OCI-M1 (cell line): ENCODE measurements around the gene PAF1.

Experiments used
- DNase-seq: peaks from one replicate; lab custom pipeline; 2025; lab: John Stamatoyannopoulos, UW

Gene PAF1

DNA sequence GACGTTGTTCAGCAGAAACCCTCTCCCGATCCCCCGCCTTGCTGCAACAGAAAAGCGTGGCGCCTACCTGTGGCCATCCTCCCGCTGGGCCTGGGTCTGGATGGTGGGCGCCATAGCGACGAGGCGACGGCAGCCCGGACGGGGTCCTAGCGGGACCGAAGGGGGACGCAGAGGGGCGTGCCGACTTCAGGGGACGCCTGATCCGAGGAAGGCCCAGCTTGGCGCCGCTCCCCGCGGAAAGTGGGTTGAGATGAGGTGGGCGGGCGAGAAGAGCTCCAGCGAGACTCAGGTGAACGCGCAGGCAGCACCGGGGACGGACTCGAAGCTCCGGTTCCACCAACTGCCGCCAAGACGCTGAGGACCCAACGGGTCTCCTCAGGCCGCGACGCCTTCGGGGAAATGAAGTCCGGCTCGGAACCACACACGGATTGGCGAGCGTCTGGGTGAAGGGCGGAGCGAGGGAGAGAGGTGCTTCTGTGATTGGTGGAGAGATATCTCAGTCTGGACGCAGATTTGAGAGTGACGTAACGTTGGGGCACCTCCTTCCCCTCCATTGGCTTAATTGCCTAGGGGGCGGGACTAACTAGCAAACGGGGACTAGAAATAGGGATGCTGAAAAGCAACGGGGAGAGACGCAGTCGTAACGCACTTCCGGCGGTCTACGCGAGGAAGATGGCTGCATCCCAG is at the start of gene PAF1, which contains the start of gene MED29:
Gene PAF1, minus strand, starts transcription at position 356 of the 687 bp plus-strand sequence. Its CDS starts 242 bp downstream, at position 114.
Gene MED29, plus strand, starts transcription at position 628 of the 687 bp plus-strand sequence. Its CDS starts 45 bp downstream, at position 673.
- DNase-seq = peak; percentile 100

DNA sequence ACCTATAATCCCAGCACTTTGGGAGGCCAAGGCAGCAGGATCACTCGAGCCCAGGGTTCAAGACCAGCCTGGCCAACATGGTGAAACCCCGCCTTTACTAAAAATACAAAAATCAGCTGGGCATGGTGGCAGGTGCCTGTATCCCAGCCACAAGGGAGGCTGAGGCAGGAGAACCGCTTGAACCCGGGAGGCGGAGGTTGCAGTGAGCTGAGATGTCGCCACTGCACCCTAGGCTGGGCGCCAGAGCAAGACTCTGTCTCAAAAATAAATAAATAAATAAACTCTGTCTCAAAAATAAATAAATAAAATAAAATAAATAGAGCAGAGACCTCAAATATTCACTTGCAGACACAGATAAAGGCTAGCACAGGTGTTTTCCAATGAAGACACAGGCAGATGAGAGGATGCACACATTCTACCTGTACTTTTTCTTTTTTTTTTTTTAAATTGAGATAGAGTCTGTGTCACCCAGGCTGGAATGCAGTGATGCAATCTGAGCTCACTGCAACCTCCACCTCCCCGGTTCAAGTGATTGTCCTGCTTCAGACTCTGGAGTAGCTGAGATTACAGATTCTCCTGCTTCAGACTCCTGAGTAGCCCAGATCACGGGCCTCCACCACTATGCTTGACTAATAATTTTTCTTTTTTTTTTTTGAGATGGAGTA is 47.5 kb upstream of the PAF1 start:
- peak; percentile 12 for DNase-seq

DNA sequence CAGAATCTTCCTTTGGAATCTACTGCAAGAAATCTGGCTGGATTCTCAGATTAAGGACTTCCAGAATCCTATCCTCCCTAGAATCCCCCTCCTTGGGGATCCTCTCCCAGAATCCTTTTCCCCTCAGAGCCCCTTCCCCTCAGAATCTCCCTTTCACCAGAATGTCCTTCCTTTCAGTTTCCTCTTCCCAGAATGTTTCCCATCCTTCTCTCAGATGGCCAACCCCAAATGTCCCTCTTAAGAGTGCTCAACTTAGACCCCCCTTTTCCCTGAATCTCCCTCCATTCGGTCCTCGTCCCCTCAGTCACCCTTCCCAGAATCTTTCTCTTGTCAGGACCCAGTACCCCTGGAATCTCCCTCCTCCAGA is 45.4 kb upstream of the PAF1 start:
- no peak for DNase-seq

DNA sequence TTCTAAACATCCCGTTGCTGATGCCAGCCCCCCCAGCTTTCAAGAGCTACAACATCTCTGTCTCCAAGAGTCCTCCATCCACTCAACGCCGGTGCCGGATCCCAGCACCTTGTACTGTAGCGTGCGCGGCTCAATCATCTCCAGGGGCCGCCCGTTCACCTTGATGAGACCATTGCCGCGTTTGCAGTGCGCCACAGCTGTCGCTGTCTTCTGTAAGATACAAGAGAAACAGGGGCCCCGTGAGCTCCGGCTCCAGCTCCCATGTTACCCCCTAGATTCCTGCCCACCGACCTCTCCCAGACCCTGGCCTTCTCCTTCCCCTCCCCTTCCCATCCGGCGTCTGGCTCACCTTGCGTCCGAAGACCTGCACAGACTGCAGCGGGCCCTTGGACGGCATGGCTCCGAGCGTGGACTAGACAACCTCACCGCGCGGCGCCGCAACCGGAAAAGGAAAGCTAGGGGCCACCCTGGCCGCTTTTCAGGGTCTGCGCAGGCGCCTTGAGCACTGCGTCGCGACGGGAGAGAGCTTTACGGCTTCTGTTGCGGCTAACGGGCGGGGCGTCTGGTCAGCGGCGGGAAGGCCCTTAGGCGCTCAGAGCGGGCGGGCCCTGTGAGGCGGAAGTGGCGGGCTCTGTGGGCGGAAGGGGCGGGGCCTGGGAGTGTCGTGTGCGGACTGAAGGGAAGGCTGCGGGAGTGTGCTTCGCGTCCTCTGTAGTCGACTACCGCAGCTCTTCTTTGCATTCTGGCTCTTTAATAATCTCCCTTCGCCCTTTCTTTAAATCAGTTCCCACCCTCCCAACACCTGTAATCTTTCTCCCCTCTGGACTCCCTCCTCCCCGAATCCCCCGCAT is 44.8 kb upstream of the PAF1 start, which contains the start of gene RPS16:
Gene RPS16, minus strand, starts transcription at position 451 of the 851 bp plus-strand sequence. Its CDS starts 54 bp downstream, at position 397.
- peak; percentile 100 for DNase-seq

DNA sequence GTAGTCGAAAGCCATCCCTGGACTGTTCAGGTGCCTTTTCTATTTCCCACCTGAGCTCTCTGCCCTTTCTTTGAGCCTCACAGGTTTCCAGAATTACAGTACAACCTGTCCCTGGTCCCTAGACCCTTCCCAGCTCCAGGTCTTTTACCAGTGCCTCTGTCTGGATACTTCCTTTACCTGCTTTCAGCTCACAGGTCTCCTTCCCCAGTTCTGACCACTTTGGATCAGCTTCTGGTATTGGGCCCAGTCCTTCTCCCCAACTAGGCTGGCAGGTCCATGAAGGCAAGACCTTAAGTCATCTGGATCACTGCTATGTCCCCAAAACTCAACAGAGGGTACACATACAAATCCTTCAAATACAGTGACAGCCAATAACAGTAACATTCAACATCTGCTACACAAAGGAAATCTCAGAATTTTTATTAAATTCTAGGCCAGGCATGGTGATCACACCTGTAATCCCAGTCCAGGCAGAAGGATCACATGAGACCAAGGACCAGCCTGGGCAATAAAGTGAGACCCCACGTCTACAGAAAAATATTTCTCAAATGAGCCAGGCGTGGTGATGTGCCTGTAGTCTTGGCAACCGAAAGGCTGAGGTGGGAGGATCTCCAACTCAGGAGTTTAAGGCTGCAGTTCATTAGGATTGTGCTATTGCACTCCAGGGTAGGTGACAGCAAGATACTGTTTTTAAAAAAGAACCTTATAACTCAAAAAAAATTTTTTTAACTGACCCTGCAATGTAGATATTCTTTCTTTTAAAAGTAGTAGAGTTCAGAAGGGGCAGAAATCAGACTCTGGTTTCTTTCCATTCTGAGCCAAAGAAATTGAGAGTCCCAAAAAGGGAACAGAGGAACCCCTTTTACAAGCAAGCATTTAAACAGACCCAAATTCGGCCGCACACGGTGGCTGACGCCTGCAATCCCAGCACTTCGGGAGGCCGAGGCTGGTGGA is 43.5 kb upstream of the PAF1 start:
- no peak for DNase-seq

DNA sequence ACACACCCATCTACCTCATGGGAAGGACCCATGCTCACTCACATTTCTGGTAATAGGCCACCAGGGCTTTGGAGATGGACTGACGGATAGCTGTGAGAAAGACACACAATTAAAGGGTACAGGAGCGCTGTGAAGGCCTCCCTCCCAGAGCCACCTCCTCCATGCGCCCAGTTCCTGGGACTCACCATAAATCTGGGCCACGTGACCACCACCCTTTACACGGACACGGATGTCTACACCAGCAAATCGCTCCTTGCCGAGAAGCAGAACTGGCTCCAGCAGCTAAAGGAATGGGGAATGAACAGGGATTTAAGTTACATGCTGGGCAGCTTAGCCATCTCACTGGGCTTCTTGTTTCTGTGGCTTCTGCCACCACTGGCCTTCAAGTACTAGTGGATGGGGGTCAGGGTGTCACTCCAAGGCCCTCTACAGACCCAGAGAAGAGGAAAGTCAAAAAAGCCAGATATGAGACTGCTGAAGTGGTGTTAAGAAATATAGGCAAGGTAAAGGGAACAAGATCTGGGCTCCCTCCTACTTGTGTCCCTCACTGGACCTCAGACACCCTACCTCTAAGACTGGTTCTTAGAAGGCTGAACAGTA is 42.7 kb upstream of the PAF1 start:
- no peak for DNase-seq

DNA sequence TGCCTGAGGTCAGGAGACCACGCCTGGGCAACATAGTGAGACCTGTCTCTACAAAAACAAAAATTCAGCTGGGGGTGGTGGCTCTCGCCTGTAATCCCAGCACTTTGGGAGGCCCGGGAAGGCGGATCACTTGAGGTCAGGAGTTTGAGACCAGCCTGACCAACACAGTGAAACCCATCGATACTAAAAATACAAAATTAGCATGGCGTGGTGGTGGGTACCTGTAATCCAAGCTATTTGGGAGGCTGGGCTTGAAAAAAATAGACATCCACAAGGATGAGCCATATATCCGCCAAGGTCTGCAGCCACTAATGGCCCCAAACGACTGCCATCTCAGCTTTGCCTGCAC is 41.7 kb upstream of the PAF1 start:
- no peak for DNase-seq

DNA sequence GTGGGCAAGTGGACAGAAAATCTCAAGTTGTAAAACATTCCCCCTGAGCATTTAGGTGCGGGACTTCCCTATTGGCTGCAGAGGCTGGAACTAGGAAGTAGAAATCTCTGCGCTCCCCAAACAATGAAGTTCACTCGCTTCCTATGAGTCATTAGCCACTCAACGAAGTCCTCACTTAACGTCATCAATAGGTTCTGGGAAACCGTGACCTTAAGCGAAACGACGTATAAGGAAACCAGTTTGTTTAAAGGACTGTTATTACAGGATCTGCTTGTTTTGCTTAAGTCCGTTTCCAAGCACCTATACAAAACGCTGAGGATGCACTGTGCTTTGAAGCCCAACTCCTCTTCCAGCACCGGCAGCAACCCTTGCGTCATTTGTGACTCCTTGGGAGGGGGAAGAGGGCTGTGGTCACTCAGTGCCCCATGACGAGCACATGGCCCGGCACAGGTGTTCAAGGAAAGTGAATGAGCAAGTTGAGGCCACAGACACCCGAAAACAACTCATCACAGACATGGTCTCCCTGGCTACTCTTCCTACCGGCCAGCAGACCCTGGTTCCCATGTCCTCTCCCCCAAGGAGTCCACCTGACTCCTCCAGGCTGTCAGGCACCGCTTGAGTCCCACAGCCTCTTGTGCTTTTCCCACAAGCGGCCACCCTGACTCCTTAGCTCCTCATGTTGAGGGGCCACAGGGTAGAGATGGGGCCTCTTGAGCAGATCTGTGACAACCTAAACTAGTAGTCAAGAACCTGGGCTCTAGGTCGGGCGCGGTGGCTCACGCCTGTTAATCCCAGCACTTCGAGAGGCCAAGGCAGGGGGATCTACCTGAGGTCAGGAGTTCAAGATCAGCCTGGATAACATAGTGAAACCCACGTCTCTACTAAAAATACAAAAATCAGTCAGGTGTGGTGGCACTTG is 40.0 kb upstream of the PAF1 start:
- no peak for DNase-seq

DNA sequence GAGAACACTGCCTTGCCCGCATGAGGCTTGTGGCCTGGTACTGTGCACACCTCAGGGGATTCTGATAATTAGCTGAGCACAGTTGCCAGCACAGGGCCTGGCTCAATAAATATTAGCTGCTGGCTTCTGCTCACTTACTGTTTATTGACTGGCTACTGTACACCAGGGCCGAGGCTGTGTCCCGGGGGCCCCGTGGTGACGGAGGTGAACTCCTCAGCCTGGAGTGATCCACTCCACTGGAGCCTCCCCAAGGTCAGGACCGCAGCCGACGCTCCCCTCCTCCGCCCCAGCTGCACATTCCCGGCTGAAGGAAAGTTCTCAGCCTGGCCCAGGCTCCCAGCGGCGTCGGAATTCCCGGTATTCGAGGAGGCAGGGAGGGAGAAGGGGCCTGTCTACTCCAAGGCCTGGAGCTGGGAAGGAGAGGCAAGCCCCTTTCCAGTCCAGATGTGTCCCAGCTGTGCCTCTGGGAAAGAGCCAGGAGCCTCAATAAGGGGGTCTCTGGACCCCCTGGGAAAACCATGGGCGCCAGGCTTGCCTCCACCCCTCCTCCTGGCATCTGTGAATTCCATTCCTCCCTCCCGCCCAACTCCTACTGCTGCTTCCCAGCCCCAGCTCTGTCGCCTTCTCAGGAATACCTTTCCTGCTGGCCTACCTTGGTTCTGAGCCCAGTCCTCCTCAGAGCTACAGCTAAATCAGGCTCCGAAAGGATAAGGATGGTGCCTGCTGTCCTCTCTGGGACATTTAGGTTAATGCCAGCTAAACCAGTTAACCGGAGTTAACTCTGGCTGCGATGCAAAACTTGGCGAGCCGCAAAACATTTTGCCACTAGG is 37.6 kb upstream of the PAF1 start:
- DNase-seq = no peak

DNA sequence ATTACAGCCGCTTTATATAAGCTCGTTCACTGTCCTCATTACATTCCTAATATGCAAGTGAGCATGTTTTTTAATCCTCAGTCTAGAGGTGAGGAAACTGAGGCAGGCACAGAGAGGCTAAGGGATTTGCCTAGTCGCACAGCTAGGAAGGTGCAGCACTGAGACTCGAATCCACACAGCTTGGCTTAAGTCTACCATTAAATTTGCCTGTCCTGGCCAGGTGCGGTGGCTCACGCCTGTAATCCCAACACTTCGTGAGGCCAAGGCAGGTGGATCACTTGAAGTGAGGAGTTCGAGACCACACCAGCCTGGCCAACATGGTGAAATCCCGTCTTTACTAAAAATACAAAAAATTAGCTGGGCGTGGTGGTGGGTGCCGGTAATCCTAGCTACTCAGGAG is 36.8 kb upstream of the PAF1 start:
- no peak for DNase-seq

DNA sequence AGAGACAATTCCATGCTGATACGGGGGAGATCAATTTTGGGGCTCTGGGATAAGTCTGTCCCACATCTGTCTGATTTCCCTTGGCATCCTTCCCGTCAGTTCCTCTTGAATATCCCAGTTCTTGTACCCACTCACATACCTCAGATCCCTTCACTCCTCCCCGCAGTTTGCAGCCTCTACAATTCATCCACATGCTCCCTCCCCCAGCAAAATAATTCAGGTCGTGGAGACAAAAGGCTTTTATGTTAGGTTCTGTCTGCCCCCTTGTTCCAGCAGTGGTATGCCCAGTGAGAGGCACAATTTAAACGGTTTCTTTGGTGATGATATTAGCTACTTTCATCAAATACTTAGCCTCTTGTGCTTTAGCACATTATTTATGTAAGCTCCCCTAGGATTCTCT is 35.3 kb upstream of the PAF1 start:
- DNase-seq = no peak

DNA sequence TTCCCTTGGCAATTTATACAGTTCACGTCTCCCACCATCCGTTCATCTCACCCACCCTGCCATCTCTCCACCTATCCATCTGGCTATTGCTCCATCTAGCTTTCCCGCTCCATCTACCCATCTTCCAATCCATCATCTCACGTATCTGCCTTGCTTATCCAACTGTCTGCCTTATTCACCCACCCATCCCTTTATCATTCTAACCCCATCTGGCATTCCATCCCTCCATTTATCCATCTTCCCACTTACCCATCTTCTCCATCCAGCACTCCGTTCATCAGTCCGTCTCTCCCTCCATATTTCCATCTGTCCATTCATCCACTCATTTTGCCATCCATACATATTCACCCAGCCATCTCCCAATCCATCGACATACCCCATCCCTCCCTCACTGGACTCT is 34.8 kb upstream of the PAF1 start:
- no peak for DNase-seq

DNA sequence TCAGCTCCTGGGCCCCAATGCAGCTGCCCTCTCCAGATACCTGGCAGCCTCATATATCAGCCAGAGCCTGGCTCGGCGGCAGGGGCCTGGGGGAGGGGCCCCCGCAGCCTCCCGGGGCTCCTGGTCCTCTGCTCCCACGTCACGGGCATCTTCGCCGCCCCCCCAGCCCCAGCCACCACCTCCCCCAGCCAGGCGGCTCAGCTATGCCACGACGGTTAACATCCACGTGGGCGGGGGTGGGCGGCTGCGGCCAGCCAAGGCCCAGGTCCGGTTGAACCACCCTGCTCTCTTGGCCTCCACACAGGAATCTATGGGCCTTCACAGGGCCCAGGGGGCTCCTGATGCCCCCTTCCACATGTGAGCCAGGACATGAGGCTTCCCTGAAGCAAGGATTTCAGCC is 34.0 kb upstream of the PAF1 start:
- DNase-seq = no peak

DNA sequence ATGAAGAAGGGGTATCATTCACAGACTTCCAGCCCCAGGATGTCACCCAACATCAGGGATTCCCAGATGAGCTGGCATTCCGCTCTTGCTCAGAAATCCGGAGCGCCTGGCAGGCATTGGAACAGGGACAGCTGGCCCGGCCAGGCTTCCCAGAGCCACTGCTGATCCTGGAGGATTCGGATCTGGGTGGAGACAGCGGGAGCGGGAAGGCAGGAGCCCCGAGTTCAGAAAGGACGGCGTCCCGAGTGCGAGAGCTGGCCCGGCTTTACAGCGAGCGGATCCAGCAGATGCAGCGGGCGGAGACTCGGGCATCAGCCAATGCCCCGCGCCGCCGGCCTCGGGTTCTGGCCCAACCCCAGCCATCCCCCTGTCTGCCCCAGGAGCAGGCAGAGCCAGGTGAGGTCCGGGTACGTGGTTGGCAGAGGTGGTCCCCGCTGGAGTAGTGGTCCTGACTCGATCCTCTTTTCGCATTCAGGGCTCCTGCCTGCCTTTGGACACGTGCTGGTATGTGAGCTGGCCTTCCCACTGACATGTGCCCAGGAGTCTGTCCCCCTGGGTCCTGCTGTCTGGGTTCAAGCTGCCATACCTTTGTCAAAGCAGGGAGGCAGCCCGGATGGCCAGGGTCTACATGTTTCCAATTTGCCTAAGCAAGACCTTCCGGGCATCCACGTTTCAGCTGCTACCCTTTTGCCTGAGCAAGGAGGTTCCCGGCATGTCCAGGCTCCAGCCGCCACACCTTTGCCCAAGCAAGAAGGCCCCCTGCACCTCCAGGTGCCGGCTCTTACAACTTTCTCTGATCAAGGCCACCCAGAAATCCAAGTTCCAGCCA is 32.6 kb upstream of the PAF1 start:
- no peak for DNase-seq

DNA sequence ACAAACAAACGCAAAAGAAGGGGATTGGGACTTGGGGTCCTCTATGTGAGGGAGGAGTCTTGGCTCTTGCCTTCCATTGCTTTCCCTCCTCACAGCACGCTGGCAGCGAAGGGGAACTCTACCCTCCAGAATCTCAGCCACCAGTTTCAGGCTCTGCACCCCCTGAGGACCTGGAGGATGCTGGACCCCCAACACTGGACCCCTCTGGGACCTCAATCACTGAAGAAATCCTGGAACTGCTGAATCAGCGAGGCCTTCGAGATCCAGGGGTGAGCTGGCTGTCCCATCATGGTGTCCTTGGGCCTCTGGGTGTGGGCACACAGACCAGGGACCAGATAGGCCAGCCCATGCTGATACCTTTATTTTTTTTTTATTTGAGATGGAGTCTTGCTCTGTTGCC is 31.1 kb upstream of the PAF1 start:
- DNase-seq = no peak

DNA sequence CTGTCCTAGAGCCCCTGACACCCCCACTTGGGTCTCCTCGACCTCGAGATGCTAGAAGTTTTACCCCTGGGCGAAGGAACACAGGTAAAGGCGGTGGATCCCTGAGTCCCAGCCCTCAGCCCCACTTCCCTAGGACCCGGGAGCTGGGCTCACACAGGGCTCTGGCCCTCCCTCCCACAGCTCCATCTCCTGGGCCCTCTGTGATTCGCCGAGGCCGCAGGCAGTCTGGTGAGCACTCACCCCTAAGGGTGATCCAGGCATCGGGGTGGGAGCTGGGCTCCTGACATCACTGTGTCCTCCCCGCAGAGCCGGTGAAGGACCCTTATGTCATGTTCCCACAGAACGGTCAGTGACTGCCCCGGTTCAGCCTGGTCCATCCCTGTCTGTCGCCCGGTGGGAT is 29.9 kb upstream of the PAF1 start:
- DNase-seq = no peak

DNA sequence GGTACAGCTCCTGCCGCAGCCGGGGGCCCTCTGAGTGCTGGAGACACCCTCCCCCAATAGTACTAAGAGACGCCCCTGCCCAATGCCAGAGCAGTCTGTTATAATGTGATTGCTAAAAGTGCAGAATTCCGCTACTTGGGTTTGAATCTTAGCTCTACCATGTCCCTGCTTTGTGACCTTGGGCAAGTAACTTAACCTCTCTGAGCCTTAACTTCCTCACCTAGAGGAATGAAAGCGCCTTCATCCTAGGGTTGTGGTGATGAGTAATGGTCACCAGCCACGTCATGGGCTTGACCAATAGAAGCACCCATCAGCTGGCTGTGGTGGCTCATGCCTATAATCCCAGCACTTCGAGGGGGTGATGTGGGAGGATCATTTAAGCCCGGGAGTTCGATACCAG is 28.1 kb upstream of the PAF1 start:
- no peak for DNase-seq

DNA sequence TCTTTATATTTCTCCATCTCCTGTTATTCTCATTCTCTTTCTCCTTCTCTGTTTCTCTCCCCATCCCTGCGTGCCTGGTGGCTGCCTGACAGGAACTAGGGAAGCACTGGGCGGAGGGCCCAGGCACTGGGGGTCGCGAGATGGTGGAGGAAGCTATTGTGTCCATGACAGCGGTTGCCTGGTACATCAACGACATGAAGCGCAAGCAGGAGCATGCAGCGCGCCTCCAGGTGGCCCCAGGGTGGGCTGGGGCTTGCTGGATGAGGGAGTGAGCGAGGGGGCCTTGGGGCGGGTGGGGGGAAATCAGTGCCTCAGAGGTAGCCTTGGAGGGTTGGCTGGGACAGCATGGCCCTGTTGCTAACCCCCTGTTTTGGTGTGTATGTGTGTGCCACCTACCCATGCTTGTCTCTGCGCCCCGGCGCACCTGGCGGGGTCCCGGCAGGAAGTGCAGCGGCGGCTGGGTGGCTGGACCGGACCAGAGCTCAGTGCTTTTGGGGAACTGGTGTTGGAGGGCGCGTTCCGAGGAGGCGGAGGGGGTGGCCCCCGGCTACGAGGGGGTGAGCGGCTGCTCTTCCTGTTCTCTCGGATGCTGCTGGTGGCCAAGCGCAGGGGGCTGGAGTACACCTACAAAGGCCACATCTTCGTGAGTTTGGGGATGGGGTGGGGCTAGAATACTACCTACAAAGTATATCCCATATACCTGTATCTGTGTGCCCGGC is 26.7 kb upstream of the PAF1 start:
- no peak for DNase-seq
